A673 (cell line): ENCODE data around the gene GNAS. TPM values are rescaled to one million over a fixed set of nuclear protein-coding genes. Genes with fewer than 3 reads are reported as not detected.

Experiments
- BruUV-seq: library from RNA; stranded (reverse); fragments of 400-500 nt; replicated peaks from 2 replicates; lab custom pipeline; 2021; lab: Mats Ljungman, UMichigan
- CTCF ChIA-PET: fragments of 300-600 bp; sonication (Branson Sonifier 250); formaldehyde crosslinking; loops from one replicate; lab custom pipeline; 2022; ENCODE audit warnings: antibody characterized with exemption; lab: Charles Lee
- POLR2A ChIA-PET: fragments of 300-600 bp; sonication (Branson Sonifier 250); formaldehyde crosslinking; loops from one replicate; lab custom pipeline; 2022; ENCODE audit warnings: antibody characterized with exemption; ENCODE audit not compliant: low non-redundant PET; lab: Charles Lee
- DNase-seq: peaks from one replicate; pipeline ENCODE4 v3.0.0-alpha.2; 2015; ENCODE audit warnings: low spot score
- H3K27ac ChIP-seq: fragments of 200-600 bp; sonication (generic); 2 replicates; pipeline ENCODE4 v1.5.1; 2016; ENCODE audit warnings: mixed run types, low read depth, mild to moderate bottlenecking, mixed read lengths, antibody characterized with exemption, low read length; ENCODE audit not compliant: poor library complexity, severe bottlenecking
- H3K27me3 ChIP-seq: fragments of 200-600 bp; sonication (generic); replicated peaks from 2 replicates; pipeline ENCODE4 v1.6.1; 2017; ENCODE audit warnings: mixed run types, low read depth, mild to moderate bottlenecking, mixed read lengths, antibody characterized with exemption, low read length; ENCODE audit not compliant: insufficient read depth, poor library complexity
- H3K36me3 ChIP-seq: fragments of 200-600 bp; sonication (generic); 2 replicates; pipeline ENCODE4 v1.6.1; 2016; ENCODE audit warnings: mixed run types, mild to moderate bottlenecking, mixed read lengths, antibody characterized with exemption, low read length; ENCODE audit not compliant: insufficient read depth, poor library complexity, severe bottlenecking
- H3K4me1 ChIP-seq: fragments of 200-600 bp; sonication (generic); 2 replicates; pipeline ENCODE4 v1.6.1; 2017; ENCODE audit warnings: mixed run types, mild to moderate bottlenecking, mixed read lengths, antibody characterized with exemption, low read length; ENCODE audit not compliant: insufficient read depth, poor library complexity, severe bottlenecking
- H3K4me3 ChIP-seq: fragments of 200-600 bp; sonication (generic); 2 replicates; pipeline ENCODE4 v1.5.1; 2016; ENCODE audit warnings: low read depth, mixed run types, mild to moderate bottlenecking, mixed read lengths, low read length; ENCODE audit not compliant: poor library complexity, severe bottlenecking
- H3K9me3 ChIP-seq: fragments of 200-600 bp; sonication (generic); 2 replicates; pipeline ENCODE4 v1.6.1; 2016; ENCODE audit warnings: mixed run types, low read depth, mild to moderate bottlenecking, mixed read lengths, antibody characterized with exemption, low read length; ENCODE audit not compliant: poor library complexity, severe bottlenecking
- EZH2 ChIP-seq: fragments of 200-600 bp; sonication (generic); IDR thresholded peaks from 2 replicates; pipeline ENCODE4 v1.6.1; 2017; ENCODE audit warnings: borderline replicate concordance, low read depth, mild to moderate bottlenecking, mixed read lengths, antibody characterized with exemption, low read length; ENCODE audit not compliant: poor library complexity, severe bottlenecking
- intact Hi-C: fragments of 100-400 bp; cut with micrococcal nuclease; formaldehyde crosslinking; loops from one replicate; pipeline ENCODE4 v1.10.0; 2022; ENCODE audit not compliant: unreplicated experiment
- total RNA-seq: library from RNA; stranded (reverse); gene quantifications from 2 replicates; pipeline ENCODE4 v1.2.3, GENCODE V29; 2021
- TF ChIP-seq, protein P1 (sequence below): fragments of 300-800, 200-600 bp; sonication (generic); conservative IDR thresholded peaks from 2 replicates; pipeline ENCODE4 v1.5.1; 2017; ENCODE audit warnings: low read depth, mild to moderate bottlenecking, antibody characterized with exemption, low read length, moderate library complexity, mixed read lengths

Gene GNAS
- total RNA-seq, 1 experiment from 2014 or later = 1,108 TPM

DNA sequence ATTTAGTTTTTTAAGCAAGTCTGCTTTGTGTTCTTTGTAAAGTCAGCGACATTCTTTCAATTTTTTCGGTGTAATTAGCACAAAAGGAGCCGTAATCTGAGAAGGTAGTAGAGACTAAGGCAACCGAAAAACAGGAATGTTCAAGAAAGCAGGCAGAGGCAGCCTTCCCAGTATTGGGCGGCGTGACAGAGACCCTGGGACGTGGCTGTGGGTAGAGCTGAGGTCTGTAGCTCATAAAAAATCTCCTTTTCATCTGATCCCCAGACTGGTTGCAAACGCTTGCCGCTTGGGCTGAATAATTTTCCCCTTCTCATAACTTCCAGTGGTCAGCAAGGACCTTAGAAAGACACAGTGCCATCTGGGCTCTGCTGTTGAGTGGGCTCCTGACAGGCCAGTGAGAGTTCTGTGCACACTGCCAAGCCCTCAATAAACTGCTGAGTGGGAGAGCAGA is 30.8 kb downstream of the GNAS start:
- no TSS peak for BruUV-seq
- ChIA-PET POLR2A (interaction anchor here (0.6 kb wide), 1 partner anchor 491 kb away, joined by 3 read pairs; no protein-coding TSS in a partner anchor), CTCF (interaction anchor here (0.7 kb wide), 1 partner anchor 190 kb away, joined by 3 read pairs; no protein-coding TSS in a partner anchor)
- TF ChIP-seq, protein P1, sequence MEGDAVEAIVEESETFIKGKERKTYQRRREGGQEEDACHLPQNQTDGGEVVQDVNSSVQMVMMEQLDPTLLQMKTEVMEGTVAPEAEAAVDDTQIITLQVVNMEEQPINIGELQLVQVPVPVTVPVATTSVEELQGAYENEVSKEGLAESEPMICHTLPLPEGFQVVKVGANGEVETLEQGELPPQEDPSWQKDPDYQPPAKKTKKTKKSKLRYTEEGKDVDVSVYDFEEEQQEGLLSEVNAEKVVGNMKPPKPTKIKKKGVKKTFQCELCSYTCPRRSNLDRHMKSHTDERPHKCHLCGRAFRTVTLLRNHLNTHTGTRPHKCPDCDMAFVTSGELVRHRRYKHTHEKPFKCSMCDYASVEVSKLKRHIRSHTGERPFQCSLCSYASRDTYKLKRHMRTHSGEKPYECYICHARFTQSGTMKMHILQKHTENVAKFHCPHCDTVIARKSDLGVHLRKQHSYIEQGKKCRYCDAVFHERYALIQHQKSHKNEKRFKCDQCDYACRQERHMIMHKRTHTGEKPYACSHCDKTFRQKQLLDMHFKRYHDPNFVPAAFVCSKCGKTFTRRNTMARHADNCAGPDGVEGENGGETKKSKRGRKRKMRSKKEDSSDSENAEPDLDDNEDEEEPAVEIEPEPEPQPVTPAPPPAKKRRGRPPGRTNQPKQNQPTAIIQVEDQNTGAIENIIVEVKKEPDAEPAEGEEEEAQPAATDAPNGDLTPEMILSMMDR = no peak
- no peak for TF ChIP-seq EZH2
- H3K27ac ChIP-seq = no peak overlapping the region
- H3K4me3 ChIP-seq = no peak overlapping the region
- no peak for DNase-seq
- intact Hi-C loops = no loop called here
- no peaks in the 10 kb centered on the region for H3K27me3 ChIP-seq
- H3K36me3 ChIP-seq = no peaks in the 10 kb centered on the region
- H3K4me1 ChIP-seq = peaks cover 4% of the 10 kb centered on the region
- H3K9me3 ChIP-seq = no peaks in the 10 kb centered on the region

DNA sequence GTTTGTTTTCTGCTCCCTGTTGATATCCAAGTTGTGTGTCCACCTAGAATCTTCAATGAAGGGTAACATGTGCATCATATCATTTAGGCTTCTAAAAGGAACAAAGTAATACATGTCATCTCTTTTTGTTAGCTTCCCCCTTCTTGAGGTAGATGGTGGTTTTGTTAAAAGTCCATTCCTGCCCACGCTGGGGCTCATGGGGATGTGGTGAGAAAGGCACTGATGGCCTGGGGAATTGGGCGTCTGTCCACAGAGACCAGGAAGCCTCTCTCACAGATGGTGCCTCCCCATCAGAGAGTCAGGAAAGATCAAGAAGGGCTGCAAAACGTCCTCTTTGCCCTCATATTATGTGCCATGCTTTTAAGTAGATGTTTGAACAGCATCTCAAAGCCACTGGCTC is 32.5 kb downstream of the GNAS start:
- Histone ChIP-seq H3K36me3 (no peaks in the 10 kb centered on the region), H3K27me3 (no peaks in the 10 kb centered on the region), H3K27ac (no peak overlapping the region), H3K4me1 (peaks cover 4% of the 10 kb centered on the region), H3K9me3 (no peaks in the 10 kb centered on the region), H3K4me3 (no peak overlapping the region)
- ChIA-PET POLR2A (no interaction called here), CTCF (interaction anchor here (0.6 kb wide), 1 partner anchor 58 kb away, joined by 3 read pairs; no protein-coding TSS in a partner anchor)
- no TSS peak for BruUV-seq
- intact Hi-C loops = no loop called here
- TF ChIP-seq, protein P1 = no peak
- TF ChIP-seq EZH2 = no peak
- no peak for DNase-seq

DNA sequence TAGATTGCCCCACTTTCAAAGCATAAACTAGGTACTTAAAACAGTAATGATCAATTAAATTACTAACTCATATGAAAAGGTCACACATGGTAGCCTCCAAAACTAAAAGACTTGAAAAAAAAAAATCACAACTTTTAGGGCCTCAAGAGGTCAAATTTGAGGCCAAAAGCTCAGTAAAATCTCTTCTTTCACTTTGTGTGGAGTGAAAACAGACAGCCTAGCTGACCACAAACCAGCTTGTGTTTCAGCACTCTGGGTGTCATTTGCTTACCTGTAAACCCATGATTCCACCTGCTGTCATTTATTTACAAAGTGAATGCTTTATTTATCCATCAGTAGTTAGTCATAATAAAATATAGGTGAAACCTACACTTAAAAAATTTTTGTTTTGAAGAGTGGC is 34.0 kb downstream of the GNAS start:
- Histone ChIP-seq H3K9me3 (no peaks in the 10 kb centered on the region), H3K27me3 (no peaks in the 10 kb centered on the region), H3K4me1 (peaks cover 4% of the 10 kb centered on the region), H3K27ac (no peak overlapping the region), H3K4me3 (no peak overlapping the region), H3K36me3 (no peaks in the 10 kb centered on the region)
- TF ChIP-seq, protein P1 = no peak
- no peak for TF ChIP-seq EZH2
- DNase-seq = no peak
- POLR2A ChIA-PET = no interaction called here
- intact Hi-C loops = no loop called here
- CTCF ChIA-PET = no interaction called here
- no TSS peak for BruUV-seq
